Heart left ventricle (tissue), 16 donors: ENCODE results near the gene PRDM15. TPM values are rescaled to one million over a fixed set of nuclear protein-coding genes. Genes with fewer than 3 reads are reported as not detected.

Experiments
- ATAC-seq, 4 donors: fragments of 200-7000 bp; cut with Tn5 transposase; one replicate each; pipeline ENCODE4 v1.9.1; 2020 to 2022; ENCODE audit warnings: moderate library complexity in 4 of 4, mild to moderate bottlenecking in 3 of 4, moderate number of reproducible peaks in 1 of 4
- DNase-seq, 5 donors: peaks; one replicate each; pipeline ENCODE4 v3.0.0-alpha.2; 2020
- H3K27ac ChIP-seq, 12 donors: fragments of 200-600 bp; sonication (generic) in 4 of 12; one replicate each; pipeline versions ENCODE4 v1.5.0 to v1.8.0; 2016 to 2022; ENCODE audit warnings: mild to moderate bottlenecking in 2 of 12
- H3K27me3 ChIP-seq, 9 donors: fragments of 200-600 bp; sonication (generic) in 2 of 9; one replicate each; pipeline versions ENCODE4 v1.5.1 to v1.8.0; 2016 to 2022; ENCODE audit warnings: mild to moderate bottlenecking in 3 of 9
- H3K36me3 ChIP-seq, 9 donors: fragments of 200-600 bp; sonication (generic) in 2 of 9; one replicate each; pipeline versions ENCODE4 v1.5.0 to v1.8.0; 2018 to 2022; ENCODE audit warnings: mild to moderate bottlenecking in 2 of 9
- H3K4me1 ChIP-seq, 12 donors: fragments of 200-600 bp; sonication (generic) in 4 of 12; one replicate each; pipeline versions ENCODE4 v1.5.0 to v1.8.0; 2016 to 2022; ENCODE audit warnings: mild to moderate bottlenecking in 3 of 12
- H3K4me3 ChIP-seq, 12 donors: fragments of 200-600 bp; sonication (generic) in 4 of 12; one replicate each; pipeline versions ENCODE4 v1.5.0 to v1.8.0; 2017 to 2022; ENCODE audit warnings: mild to moderate bottlenecking in 9 of 12, moderate library complexity in 4 of 12
- H3K9me3 ChIP-seq, 12 donors: fragments of 200-600 bp; sonication (generic) in 4 of 12; one replicate each; pipeline versions ENCODE4 v1.5.0 to v1.8.0; 2016 to 2022; ENCODE audit warnings: mild to moderate bottlenecking in 1 of 12
- POLR2A ChIP-seq, 2 donors: fragments of 450-650 bp; IDR thresholded peaks; one replicate each; pipeline ENCODE4 v1.6.1; 2017; ENCODE audit warnings: antibody characterized with exemption in 2 of 2, mild to moderate bottlenecking in 2 of 2, moderate library complexity in 2 of 2
- WGBS, 4 donors: extraction: QIAGEN DNeasy Blood & Tissue Kit in 2 of 4; methylation state at CpG; one replicate each; pipeline versions ENCODE4 v1.1.5 to v1.1.7; 2013 to 2018; 5-methylcytosine and 5-hydroxymethylcytosine counted together
- intact Hi-C, 10 donors: fragments of 100-400 bp; cut with DNase I; formaldehyde crosslinking; loops; one replicate each; pipeline versions ENCODE4 v1.11.1 to v1.14.2; 2022
- polyA plus RNA-seq, 2 donors: library from polyadenylated mRNA; stranded (reverse); fragments of 200-250 nt; gene quantifications; one replicate each; pipeline ENCODE4 v1.2.3, GENCODE V29; 2013
- total RNA-seq, 9 donors: library from RNA; depleted of rRNA in 2 of 9; stranded (reverse); fragments of >200 nt in 2 of 9; fragmentation: NEBNext Ultra II Directional in 3 of 9; extraction: Animal tissue kit (Norgen Biotek cat#: 25700) in 3 of 9; gene quantifications; one replicate each; pipeline versions ENCODE4 v1.1.0 to v1.2.4, GENCODE V29; 2016 to 2023
- TF ChIP-seq, protein P1 (sequence below), 12 donors: fragments of 200-600 bp; sonication (generic) in 4 of 12; IDR thresholded peaks; one replicate each; pipeline versions ENCODE4 v1.5.0 to v1.8.0; 2018 to 2022; ENCODE audit warnings: antibody characterized with exemption in 12 of 12, mild to moderate bottlenecking in 5 of 12
- donor health status: ischemic (EF 13 %, LVEDD 7.1; RV severe dilation, severe dysfunction).
- donor health status: healthy with polysubstance abuse.
- donor health status: DM: no; HTN: yes; CAD: no.
- donor health status: DM: no; HTN: no; CAD: no.
- donor health status: ischemic (EF 25% LVEDD 6.9; RV normal size, moderate dysfunction).
- donor health status: ischemic (EF 25% LVEDD 5.7; RV mildly dilated, moderate dysfunction).
- donor health status: healthy.
- donor health status: DM: yes; HTN: yes; CAD: no.
- donor health status: ischemic (EF 35%, LVEDD 5.7; RV mildly dilated, moderate dysfunction).
- donor health status: nonischemic (EF 11% LVEDD 7.7; RV severe dilation, severe dysfunction).
- donor health status: DM: yes; HTN: yes; CAD: no.
- donor health status: PGD.
- donor health status: ischemic (EF 29% LVEDD 5.4; RV normal size, mild dysfunction).
- donor health status: nonischemic (EF 23%, LVEDD 6.1; RV moderate dilation, normal function).

The PRDM15 gene
- total and polyA plus RNA-seq, 11 donors: 2.1 to 6.3 (median 2.7) TPM

DNA sequence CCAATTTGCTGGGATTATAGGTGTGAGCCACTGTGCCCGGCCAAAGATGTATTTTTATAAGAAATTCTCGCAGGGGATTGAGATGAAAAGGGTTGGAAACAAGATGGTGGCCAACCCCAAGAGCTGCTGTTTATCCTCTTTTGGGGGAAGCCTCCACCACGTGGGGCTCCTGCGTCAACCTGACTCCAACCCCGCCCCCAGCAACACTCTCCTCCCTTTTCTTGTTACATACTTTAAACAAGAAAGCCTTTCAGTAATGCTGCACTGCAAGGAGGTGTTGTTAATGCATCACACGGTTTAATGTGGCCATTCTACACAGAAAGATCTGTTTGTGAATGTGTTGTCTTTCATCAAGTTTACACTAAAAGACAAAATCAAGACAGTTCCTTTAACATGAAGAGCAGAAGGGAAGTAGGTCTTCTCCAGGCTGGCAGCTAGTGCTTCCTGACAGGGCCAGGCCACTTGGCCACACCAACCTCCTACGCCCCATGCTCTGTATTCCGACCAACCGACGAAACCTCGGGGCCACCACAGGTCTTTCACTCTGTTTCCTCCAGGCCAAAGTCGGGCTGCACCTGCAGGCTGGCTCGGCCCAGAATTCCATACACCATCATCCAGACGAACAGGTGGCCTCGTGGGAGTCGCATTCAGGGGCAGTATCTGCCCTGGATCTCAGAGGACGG is 48.7 kb upstream of the PRDM15 start:
- TF ChIP-seq, protein P1, sequence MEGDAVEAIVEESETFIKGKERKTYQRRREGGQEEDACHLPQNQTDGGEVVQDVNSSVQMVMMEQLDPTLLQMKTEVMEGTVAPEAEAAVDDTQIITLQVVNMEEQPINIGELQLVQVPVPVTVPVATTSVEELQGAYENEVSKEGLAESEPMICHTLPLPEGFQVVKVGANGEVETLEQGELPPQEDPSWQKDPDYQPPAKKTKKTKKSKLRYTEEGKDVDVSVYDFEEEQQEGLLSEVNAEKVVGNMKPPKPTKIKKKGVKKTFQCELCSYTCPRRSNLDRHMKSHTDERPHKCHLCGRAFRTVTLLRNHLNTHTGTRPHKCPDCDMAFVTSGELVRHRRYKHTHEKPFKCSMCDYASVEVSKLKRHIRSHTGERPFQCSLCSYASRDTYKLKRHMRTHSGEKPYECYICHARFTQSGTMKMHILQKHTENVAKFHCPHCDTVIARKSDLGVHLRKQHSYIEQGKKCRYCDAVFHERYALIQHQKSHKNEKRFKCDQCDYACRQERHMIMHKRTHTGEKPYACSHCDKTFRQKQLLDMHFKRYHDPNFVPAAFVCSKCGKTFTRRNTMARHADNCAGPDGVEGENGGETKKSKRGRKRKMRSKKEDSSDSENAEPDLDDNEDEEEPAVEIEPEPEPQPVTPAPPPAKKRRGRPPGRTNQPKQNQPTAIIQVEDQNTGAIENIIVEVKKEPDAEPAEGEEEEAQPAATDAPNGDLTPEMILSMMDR (IDR thresholded peaks at IDR 0.05): no peak
- TF ChIP-seq POLR2A (IDR thresholded peaks at IDR 0.05): no peak
- DNase-seq (no peak), ATAC-seq (peak in 1 of 4 donors; percentile 17)
- no peaks in the 10 kb centered on the region for H3K9me3 ChIP-seq
- intact Hi-C loops: loop anchor here in 3 of 10 donors (2.0 to 5.0 kb wide), 4 partner anchors 25 to 189 kb away; partner anchors contain the start of genes PRDM15 (in 3 of the 3) and ZBTB21 (in 1 of the 3)
- no peaks in the 10 kb centered on the region for H3K27me3 ChIP-seq
- H3K36me3 ChIP-seq: no peaks in the 10 kb centered on the region
- H3K4me3 ChIP-seq: peak overlapping the region in 1 of 12 donors; percentile 21
- WGBS, 4 donors: 81 to 89% (median 83%) methylated on average over 17 of the region's 17 CpGs
- H3K27ac ChIP-seq: peak overlapping the region in 11 of 12 donors; percentile 37 to 92 (median 85)
- H3K4me1 ChIP-seq: peaks cover 0 to 69% (median 34%) of the 10 kb centered on the region in 12 donors

GRCh38 chr21:41926807-41927171 is 47.6 kb upstream of the PRDM15 start:
- no peak for DNase-seq
- Histone ChIP-seq H3K4me1 (peaks cover 0 to 70% (median 34%) of the 10 kb centered on the region in 12 donors), H3K27ac (peak overlapping the region; percentile 60 to 92 (median 85)), H3K9me3 (no peaks in the 10 kb centered on the region), H3K27me3 (no peaks in the 10 kb centered on the region), H3K4me3 (peak overlapping the region in 11 of 12 donors; percentile 10 to 62 (median 47)), H3K36me3 (no peaks in the 10 kb centered on the region)
- no peak for TF ChIP-seq POLR2A (IDR thresholded peaks at IDR 0.05)
- TF ChIP-seq, protein P1 (IDR thresholded peaks at IDR 0.05): no peak
- intact Hi-C loops: loop anchor here in 3 of 10 donors (2.0 to 5.0 kb wide), 4 partner anchors 26 to 191 kb away; partner anchors contain the start of genes PRDM15 (in 3 of the 3) and ZBTB21 (in 1 of the 3)
- WGBS, 4 donors: 40 to 53% (median 43%) methylated on average over 3 of the region's 3 CpGs
- no peak for ATAC-seq

- DNase-seq: no peak
- Histone ChIP-seq H3K9me3 (no peaks in the 10 kb centered on the region), H3K36me3 (no peaks in the 10 kb centered on the region), H3K27me3 (no peaks in the 10 kb centered on the region), H3K4me1 (peaks cover 0 to 75% (median 37%) of the 10 kb centered on the region in 12 donors), H3K4me3 (peak overlapping the region in 11 of 12 donors; percentile 10 to 62 (median 47)), H3K27ac (peak overlapping the region; percentile 60 to 92 (median 85))
- TF ChIP-seq POLR2A (IDR thresholded peaks at IDR 0.05): no peak
- TF ChIP-seq, protein P1 (IDR thresholded peaks at IDR 0.05): no peak
- intact Hi-C loops: loop anchor here in 3 of 10 donors (2.0 to 5.0 kb wide), 4 partner anchors 27 to 191 kb away; partner anchors contain the start of genes PRDM15 (in 3 of the 3) and ZBTB21 (in 1 of the 3)
- 37 to 47% (median 39%) methylated on average over 11 of the region's 11 CpGs for WGBS, 4 donors
- peak; percentile 39 to 79 (median 44) for ATAC-seq
Observed at GRCh38 chr21:41926117-41926806, 47.1 kb upstream of the PRDM15 start.

DNA sequence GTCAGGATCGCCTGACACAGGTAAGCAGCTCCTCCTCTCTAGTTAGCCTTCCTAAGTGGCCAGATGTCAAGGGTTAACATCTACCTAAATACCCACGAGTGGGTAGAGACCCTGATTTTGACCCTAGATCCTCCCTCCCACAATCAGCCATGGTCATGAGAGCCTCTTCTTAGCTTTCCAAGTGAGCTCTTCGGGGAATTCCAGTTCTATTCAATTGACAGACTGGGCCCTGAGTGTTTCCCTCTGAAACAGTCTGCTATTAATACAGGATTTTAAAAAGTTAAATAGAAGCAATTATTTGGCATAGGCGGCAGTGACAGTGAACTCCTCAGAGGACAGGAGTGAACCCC is 46.6 kb upstream of the PRDM15 start:
- Histone ChIP-seq H3K27me3 (no peaks in the 10 kb centered on the region), H3K27ac (peak overlapping the region; percentile 60 to 92 (median 85)), H3K9me3 (no peaks in the 10 kb centered on the region), H3K4me3 (peak overlapping the region in 10 of 12 donors; percentile 24 to 62 (median 50)), H3K36me3 (peaks cover 0 to under 1% (median 0%) of the 10 kb centered on the region in 9 donors), H3K4me1 (peaks cover 0 to 81% (median 39%) of the 10 kb centered on the region in 12 donors)
- 54 to 67% (median 62%) methylated on average over 4 of the region's 4 CpGs for WGBS, 4 donors
- intact Hi-C loops: loop anchor here in 3 of 10 donors (2.0 to 5.0 kb wide), 4 partner anchors 27 to 192 kb away; partner anchors contain the start of genes PRDM15 (in 3 of the 3) and ZBTB21 (in 1 of the 3)
- ATAC-seq (no peak), DNase-seq (no peak)
- TF ChIP-seq, protein P1 (IDR thresholded peaks at IDR 0.05): no peak
- no peak for TF ChIP-seq POLR2A (IDR thresholded peaks at IDR 0.05)
